Frontal cortex (tissue), 4 donors: ENCODE measurements around the gene HERC5. TPM values are rescaled to one million over a fixed set of nuclear protein-coding genes. Genes with fewer than 3 reads are reported as not detected.
"Not testable (repeated sequence)": the region's sequence is repeated elsewhere in the genome, so short reads cannot be mapped to it uniquely, and the experiment has no call there.

ENCODE experiments used
- DNase-seq, 2 donors: peaks; one replicate each; pipeline ENCODE4 v3.0.0; 2012; ENCODE audit warnings: low spot score in 2 of 2
- FAIRE-seq: peaks from 2 replicates; lab custom pipeline; 2012; peaks lifted over from hg19 to GRCh38; lab: Jason Lieb, UNC
- total RNA-seq: library from RNA; depleted of rRNA; stranded (reverse); fragments of >200 nt; gene quantifications from one replicate; pipeline ENCODE4 v1.2.3, GENCODE V29; 2014
- donor health status: control.
- donor health status: control.
- donor health status: control.

HERC5 gene
- 2.4 TPM for total RNA-seq

DNA sequence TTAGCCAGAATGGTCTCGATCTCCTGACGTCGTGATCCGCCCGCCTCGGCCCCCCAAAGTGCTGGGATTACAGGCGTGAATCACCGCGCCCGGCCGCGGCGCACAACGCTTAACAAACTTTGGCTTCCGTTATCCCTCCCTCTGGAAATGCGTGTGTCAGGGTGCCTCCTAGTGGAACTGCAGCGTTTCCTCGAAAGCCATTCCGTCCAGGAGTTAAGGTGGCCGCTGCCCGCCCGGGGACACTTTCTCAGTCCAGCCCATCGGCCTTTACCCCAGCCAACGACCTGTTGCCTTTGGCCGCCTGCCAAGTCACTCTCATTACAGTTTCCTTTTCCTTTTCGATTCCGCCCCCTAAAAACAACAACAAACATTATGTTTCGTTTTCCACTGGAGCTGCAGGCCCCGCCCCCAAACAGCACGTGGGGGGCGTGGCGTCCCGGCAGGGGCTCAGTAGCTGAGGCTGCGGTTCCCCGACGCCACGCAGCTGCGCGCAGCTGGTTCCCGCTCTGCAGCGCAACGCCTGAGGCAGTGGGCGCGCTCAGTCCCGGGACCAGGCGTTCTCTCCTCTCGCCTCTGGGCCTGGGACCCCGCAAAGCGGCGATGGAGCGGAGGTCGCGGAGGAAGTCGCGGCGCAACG, at the start of gene HERC5:
Gene HERC5, plus strand, starts transcription at position 450 of the 637 bp plus-strand sequence. Its CDS starts 151 bp downstream, at position 601.
- DNase-seq = peak; percentile 84 to 90
- FAIRE-seq = no peak

DNA sequence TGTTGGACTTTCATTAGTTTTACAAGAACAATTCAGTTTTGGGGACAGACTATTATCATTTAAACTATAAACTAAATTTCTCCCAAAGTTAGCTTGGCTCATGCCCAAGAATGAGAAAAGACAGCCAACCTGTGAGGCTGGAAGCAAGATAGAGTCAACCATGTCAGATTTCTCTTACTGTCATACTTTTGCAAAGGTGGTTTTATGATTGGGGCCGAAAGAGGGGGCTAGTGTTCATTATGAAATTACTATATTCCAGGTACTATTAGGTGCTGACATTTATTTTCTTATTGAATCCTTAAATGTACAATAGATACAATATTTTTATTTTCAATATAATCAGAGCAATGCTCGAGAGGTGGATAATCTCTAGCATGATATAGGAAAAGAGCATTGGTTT, 47.7 kb upstream of the HERC5 start:
- DNase-seq (no peak), FAIRE-seq (no peak)

DNA sequence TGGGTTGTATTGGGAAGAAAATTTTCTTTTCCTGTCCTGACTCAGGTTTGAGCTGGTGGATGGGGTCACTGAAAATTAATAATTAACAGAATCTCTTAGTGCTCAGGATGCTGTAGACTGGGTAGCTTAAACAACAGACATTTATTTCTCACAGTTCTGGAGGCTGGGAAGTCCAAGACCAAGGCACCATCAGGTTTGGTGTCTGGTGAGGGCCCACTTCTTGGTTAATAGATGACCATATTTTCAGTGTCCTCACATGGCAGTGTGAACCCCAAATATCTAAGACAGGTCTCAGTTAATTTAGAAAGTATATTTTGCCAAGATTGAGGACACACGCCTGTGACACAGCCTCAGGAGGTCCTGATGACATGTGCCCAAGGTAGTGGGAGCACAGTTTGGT, 47.1 kb upstream of the HERC5 start:
- DNase-seq (no peak), FAIRE-seq (no peak)

DNA sequence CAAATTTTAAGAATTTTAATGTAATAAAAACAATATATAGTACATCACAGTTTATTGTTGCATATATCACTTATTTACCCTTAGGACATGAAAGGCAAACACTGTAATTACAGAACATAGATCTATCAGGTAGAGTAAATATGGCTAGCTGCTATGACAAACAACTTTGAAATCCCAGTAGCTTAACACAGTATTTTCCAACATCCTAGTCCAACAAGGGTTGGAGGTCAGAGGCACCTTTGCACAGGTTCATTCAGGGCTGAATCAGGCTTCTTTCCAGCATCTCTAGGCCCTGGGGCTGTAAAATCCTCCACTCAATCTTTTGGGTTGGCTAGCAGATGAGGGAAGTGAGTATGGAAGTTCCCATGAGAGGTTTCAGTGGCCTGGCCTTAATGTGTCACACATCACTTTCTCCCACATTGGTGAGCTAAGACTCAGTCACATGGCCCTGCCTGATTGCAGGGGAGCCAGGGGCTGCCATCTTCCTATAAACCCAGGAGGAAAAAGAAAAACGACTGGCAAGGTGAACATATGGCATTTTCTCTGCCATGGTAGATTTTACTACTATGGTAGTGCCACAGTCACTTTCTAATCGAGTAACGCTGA, 45.3 kb upstream of the HERC5 start:
- FAIRE-seq (no peak), DNase-seq (no peak)

DNA sequence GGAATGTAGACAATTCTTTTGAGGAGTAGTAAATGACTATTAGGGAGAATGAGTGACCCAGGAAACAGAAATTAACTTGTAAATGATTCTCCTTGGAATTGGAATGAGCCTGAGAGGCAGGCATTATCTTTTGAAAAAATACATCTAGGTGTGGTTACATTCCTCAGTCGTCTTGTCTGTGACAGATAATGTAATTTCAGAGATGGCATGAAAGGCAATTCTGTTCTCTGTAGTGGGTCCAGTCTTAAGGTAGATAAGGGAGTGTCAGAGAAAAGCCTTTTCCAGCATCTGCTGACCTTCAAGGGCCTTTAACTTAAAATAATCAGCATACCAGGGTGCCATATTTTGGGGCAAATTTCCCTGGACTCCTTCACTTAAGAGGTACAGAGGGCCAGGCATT, 43.1 kb upstream of the HERC5 start:
- DNase-seq (no peak), FAIRE-seq (no peak)

DNA sequence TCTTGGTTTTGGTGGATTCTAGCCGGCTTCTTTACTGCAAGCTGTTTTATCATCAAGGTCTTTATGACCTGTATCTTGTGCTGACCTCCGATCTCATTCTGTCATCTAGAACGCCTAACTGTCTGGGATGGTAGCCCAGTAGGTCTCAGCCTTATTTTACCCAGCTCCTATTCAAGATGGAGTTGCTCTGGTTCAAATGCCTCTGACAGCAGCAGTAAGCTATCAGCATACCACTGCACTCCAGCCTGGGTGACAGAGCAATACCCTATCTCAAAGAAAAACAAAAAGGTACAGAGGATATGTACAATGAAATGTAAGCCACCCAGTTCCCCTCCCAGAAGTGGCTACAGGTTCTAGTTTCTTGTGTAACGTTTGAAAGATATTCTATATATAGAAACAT, 42.2 kb upstream of the HERC5 start:
- FAIRE-seq (no peak), DNase-seq (no peak)

GRCh38 chr4:88415982-88416381, 40.9 kb upstream of the HERC5 start:
- FAIRE-seq (no peak), DNase-seq (no peak)

DNA sequence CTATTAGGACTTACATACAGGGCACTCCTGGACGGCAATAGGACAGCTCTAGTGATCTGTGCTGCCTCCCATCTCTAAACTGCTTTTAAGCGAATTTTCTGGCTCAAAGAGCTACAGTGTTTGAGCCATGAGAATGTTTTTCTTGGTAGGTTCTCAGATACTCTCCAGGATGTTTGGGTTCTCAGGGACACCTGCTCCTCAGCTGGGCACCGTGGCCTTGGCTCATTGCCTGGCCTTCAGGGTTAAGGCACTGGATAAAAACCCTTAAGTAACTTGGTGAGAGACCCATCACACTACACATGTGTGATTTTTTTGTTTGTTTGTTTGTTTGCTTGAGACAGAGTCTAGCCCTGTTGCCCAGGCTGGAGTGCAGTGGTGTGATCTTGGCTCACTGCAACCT, 38.5 kb upstream of the HERC5 start:
- DNase-seq (no peak), FAIRE-seq (no peak)

- DNase-seq (no peak), FAIRE-seq (no peak)
Measured at GRCh38 chr4:88419874-88420273, 37.0 kb upstream of the HERC5 start.

DNA sequence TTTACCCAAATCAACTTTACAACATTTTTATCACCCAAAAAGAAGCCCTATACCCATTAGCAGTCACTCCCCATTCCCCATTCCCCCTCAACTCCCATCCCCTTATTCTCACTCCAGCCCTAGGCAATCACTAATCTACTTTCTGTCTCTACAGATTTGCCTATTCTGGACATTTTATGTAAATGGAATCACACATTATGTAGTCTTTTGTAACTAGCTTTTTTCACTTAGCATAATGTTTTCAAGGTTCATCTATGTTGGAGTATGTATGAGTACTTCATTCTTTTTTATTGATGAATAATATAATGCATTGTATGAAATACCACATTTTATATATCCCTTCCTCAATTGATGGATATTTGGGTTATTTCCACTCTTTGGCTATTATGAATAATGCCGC, 36.1 kb upstream of the HERC5 start:
- FAIRE-seq (no peak), DNase-seq (no peak)

DNA sequence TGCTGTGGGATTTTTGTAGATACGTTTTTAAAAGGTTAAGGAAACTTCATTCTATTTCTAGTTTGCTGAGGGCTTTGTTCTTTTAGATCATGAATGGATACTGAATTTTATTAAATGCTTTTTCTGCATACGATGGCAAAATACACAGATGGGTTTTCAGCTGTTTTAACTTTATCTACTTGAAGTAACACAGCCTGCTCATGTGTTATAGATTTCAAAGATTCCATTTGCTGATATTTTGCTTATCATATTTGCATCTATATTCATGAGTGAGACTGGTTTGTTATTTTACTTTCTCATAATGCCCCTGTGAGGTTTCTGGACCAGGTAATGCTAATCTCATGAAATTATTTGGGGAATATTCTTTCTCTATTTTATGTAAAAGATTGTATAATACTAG, 34.5 kb upstream of the HERC5 start:
- DNase-seq (no peak), FAIRE-seq (no peak)

DNA sequence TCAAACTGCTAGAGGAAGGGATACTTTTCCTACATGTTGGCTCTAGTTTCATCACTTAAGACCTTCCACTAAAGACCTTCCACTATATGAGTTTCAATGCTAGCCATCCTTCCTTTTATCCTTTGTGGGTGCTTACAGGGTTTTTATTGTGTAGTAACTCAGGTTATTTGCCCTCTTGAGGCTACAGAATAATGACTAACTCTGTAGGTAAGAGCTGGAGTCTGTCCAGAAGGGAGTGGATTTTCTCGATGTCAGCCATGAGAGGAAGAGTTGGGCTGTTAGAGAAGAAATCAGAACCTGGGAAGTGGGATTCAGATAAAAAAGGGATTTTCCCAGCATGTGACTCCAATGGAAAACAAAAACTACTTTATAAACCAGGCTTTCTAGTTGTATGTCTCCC, 27.5 kb upstream of the HERC5 start:
- DNase-seq (no peak), FAIRE-seq (no peak)

DNA sequence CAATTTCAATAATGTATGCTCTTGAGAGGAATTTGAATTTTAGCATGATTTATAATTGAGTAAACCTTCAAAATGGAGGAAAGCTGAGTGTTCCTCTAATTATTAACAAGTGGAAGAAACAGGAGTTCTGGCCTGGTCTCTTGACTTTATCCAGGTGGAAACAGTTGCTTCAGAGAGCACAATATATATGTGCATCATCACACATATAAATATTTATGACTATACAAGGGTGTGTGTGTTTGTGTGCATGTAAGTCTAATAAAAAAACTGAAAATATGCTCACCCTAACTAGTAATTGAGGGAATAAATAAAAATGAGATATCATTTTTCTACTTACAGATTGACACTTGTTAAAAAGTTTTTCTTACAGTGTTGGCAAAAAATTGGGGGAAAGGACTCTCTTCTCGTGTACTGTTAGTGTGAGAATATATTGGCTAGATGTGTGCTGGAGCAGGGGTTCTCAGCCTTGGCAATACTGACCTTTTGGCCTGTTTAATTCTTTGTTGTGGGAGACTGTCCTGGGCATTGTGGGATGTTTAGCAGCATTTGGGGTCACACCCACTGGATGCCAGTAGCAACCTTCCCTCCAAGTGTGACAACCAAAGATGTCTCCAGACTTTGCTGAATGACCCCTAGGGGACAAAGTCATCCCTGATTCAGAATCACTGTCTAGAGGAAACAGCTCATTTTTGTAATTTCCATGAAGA, 20.8 kb upstream of the HERC5 start:
- FAIRE-seq = no peak
- no peak for DNase-seq

DNA sequence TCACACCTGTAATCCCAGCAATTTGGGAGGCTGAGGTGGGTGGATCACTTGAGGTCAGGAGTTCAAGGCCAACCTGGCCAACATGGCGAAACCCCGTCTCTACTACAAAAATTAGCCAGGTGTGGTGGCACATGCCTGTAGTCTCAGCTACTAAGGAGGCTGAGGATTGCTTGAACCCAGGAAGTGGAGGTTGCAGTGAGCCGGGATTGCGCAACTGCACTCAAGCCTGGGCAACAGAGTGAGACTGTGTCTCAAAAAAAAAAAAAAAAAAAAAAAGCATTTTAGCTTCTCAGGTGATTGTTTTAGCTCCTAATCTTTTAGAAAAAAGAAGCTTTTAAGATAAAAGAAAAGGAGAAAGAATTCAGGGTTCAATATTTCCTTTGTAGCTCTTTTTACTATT, 19.0 kb upstream of the HERC5 start:
- FAIRE-seq, DNase-seq: not testable (repeated sequence)

DNA sequence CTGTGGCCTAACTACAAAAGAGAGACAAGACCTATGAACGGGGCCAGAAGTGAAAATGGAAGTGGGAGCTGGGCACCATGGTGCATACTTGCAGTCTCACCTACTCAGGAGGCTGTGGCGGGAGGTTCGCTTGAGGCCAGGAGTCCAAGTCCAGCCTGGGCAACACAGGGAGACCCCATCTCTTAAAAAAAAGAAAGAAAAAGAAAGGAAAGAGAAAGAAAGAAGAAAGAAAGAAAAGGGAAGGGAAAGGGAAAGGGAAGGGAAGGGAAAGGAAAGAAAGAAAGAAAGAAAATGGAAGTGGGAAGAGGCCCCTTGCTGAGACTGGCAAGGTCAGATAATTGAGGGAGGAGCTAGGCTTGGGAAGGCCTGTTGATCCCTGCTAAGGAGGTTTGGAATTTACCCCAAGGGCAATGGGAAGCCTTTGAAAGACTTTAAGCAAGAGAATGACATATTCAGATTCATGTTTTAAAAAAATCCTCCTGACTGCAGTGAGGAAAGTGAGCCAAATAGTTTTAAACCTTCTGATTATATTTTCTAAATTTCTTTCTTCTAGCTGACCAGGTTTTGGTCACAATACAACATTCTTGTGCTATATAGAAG, 17.7 kb upstream of the HERC5 start:
- no peak for DNase-seq
- FAIRE-seq = no peak

DNA sequence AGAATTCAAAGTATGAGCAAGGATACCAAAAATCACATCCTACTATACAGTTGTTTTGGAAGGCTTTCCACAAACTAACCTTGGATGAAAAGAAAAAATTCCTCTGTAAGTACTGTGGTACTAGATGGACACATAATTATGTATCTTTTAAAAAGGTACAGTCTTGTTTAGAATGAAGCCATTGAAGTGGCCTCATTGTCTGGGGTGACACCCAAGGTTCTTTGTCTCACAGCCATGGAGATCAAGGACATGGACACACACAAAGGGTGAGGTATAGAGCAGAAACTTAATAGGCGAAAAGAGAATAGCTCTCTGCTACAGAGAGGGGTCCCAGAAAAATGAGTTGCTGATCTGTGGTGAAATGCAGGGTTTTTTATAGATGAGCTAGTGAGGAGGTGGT, 16.8 kb upstream of the HERC5 start:
- no peak for DNase-seq
- FAIRE-seq = no peak

DNA sequence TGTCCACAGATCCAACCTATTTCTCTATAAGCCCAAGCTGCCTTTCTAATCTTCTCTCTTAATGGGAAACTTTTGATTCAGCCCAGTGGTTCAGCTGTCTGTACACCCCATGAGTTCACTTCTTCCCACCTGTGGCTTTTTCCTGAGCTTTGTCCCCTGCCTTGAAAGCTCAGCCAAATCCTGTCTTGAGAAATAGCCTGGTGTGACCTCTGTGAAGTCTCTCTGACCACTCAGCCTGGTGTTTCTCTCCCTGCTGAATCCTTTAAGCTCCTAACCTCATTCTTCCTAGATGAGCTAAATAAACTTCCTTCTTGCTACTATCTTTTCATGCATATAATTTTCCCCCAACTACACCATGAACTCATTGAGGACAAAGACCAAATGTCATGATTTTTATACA, 15.2 kb upstream of the HERC5 start:
- DNase-seq (no peak), FAIRE-seq (no peak)

DNA sequence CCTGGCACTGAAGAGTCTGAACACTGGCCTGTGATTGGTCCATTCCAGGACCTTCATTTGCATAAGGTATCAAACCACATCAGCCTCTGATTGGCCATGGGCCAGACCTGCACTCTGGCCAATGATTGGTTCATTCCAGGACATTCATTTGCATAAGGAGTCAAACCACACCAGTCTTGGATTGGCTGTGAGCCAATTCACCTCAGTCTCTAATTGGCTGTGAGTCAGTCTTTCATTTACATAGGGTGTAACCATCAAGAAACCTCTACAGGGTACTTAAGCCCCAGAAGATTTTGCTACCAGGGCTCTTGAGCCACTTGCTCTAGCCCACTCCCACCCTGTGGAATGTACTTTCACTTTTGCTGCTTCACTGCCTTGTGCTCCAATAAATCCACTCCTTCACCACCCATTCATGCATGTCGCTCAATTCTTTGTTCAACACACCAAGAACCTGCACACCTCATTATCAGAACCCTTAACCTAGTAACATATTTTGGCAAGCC, 14.2 kb upstream of the HERC5 start:
- FAIRE-seq (no peak), DNase-seq (no peak)

DNA sequence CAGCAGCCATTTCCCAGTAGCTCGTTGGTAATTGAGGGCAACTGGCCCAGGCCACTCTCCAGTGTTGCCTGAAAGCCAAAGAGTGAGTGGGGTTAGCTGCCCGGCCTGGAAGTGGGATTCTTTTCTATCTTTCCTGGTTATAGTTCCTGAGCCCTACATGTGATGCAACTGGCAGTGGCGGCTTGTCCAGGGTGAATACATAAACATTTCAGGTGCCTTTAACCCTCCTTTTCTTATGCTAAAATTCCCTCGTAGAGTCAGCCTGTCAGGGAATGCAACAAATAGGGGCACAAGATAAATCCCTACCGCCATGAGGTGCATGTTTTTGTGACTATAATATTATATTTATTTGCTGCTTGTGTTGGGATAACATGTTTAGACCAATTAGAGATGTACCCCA, 13.4 kb upstream of the HERC5 start:
- no peak for FAIRE-seq
- no peak for DNase-seq

- DNase-seq = no peak
- no peak for FAIRE-seq
Measured at GRCh38 chr4:88445252-88445651, 11.7 kb upstream of the HERC5 start.

DNA sequence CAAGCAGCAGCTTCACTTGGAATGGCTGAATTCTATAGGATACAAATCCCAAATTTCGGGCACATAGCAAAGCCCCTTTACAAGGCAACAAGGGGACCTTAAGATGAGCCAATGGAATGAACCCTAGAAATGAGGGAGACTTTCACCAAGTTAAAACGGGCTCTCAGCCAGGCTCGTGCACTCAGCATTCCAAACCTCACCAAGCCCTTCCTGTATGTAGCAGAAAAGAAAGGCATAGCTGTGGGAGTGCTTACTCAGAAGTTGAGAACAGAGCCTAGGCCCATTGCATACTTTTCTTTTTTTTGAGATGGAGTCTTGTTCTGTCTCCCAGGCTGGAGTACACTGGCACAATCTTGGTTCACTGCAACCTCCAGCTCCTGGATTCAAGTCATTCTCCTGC, 10.8 kb upstream of the HERC5 start:
- FAIRE-seq (no peak), DNase-seq (no peak)
